Fibroblast of skin of left biceps (primary cell): ENCODE results near the gene RAB5A.
"Not testable (repeated sequence)": the region's sequence is repeated elsewhere in the genome, so short reads cannot be mapped to it uniquely, and the experiment has no call there.

Experiments used
- DNase-seq, 2 experiments: peaks; one replicate each; pipeline ENCODE4 v3.0.0-alpha.2; 2013; ENCODE audit warnings: low read depth in 2 of 2

Gene RAB5A

GRCh38 chr3:20028905-20029331 lies 82.0 kb downstream of the RAB5A start:
- DNase-seq = no peak

- DNase-seq = not testable (repeated sequence)
Observed at GRCh38 chr3:20031939-20032338, 85.0 kb downstream of the RAB5A start.
